GM19240 (cell line): ENCODE measurements around the gene RAPGEF4.

Experiments
- DNase-seq: peaks from one replicate; pipeline ENCODE4 v3.0.0; 2011; ENCODE audit warnings: low spot score; ENCODE audit not compliant: insufficient read length

The RAPGEF4 gene

DNA sequence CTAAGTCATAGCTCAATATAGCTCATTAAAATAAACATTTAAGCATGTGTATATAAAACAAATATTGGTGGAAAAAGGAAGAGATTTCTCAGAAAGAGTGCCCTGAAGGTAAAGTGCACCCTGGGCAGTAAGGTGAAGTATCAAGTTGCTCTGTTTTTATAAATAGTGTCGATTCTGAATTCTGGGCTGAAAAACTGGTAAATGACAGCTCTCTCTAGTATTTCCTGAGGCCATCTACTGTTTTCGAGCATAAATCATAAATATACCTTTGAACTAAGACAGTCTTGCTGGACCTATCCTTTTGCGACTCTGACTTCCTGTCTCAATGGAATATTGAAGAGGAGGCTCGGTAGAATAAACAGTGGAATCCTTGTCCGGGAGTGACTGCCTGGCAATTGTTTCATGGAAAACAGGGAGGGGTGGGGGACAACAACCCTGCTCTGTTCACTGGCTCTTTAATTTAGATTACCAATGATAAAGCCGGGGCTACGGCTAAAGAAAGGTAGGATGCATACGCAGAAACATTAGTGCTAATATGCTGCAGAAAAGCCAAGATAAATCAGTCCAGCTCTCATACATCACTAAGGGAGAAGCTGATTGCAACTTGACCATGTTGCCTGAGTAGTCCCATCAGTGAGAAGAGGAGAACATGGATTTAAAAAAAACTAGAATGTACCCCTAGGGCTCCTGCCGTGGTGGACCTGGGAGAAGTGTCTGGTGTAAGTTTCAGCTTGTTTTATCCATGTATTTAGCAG is 124.1 kb downstream of the RAPGEF4 start:
- no peak for DNase-seq

DNA sequence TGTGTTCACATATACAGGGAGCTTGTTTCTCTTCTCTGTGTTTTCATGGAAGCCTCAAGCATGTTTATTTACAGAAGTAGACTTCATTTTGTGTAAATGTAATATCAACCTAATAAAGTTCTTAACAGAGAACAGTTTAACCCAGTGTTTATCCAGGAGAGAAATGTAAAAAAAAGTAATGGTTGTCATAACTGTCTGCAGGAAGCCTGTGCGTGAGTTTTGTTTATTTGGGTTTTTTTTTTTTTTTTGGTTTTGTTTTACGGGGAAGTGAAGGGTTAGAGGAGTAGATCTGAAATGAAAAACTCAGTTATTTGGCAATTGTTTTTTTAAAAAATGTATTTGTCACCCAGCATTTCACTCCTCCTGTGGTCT is 124.7 kb downstream of the RAPGEF4 start:
- no peak for DNase-seq

DNA sequence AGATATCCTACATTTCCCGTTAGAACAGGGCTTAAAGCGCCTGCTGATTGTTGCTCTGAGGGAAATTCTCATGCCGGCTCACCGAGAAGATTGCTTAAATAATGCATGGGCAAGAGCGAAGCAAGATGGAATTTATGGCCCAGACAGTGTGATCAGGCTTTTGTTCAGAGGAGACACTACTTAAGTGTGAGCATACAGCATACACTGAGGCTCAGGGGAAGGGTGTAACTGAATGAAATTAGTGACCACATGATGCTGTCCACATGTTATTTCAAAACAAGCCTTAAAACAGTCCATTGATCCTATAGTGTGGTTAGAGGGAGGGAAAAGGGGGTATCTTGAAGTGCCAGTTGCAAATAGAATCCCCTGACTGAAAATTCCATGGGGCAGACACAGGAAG is 125.5 kb downstream of the RAPGEF4 start:
- DNase-seq: no peak

- no peak for DNase-seq
Measured at GRCh38 chr2:172861656-172862476, 126.2 kb downstream of the RAPGEF4 start.

GRCh38 chr2:172863341-172863740 is 127.7 kb downstream of the RAPGEF4 start:
- DNase-seq: no peak

DNA sequence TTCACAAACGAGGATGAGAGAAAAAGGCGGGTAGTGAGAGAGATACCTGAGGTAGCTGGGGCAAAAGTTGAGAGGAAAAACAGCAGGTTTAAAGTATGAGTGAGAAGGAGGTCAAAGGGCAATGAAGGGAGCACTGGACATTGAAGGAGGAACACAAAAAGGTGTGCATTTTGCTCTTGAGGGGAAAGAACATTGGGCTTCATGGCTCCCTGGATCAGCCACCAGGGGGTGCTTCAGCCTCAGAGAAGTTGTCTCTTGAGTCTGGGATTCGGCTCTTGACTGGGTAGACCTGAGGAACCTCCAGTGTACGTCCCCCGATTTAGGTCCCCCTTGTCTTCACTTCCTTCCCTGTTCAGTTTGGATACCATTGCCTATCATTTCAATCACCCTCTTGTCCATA is 128.5 kb downstream of the RAPGEF4 start:
- peak; percentile 13 for DNase-seq

DNA sequence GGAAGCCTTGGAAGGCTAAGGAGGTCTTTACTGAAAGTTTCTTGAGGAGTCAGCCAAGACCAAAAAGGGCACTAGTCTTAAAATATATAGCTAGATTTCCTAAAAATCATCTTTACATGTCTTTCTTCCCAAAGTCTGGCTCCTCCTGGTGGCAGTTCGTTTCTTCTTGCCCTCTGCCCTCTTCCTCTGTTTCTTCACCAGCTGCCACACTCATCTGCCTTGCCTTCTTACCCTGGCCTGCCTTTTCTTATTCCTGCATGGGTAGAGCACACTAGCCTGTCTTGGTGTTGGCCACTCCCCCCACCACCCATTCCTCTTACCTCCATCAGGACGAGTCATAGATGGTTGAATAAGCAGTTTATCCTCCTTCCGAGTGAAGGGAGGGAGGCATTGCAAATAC is 129.8 kb downstream of the RAPGEF4 start:
- DNase-seq: no peak

GRCh38 chr2:172869861-172870260 is 134.2 kb downstream of the RAPGEF4 start:
- no peak for DNase-seq

GRCh38 chr2:172870396-172870795 is 134.8 kb downstream of the RAPGEF4 start:
- no peak for DNase-seq

DNA sequence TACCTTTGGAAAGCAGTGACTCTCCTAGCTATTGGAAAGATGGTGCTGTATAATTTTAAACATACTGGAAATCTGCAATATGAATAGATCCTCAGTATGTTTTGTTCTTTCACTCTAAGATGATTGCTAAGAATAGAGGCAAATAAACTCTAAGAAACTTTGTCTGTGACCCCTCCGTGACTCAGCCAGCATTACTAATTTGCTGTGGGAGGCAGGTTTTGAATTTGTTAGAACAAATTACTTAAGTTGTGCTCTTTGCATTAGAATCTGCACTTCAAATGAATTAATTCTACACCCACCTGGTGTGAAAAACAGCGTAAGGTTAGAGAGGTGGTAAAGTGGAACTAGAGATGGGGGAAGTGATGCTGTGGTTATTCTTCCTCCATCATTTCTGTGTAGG is 142.2 kb downstream of the RAPGEF4 start:
- DNase-seq: no peak

DNA sequence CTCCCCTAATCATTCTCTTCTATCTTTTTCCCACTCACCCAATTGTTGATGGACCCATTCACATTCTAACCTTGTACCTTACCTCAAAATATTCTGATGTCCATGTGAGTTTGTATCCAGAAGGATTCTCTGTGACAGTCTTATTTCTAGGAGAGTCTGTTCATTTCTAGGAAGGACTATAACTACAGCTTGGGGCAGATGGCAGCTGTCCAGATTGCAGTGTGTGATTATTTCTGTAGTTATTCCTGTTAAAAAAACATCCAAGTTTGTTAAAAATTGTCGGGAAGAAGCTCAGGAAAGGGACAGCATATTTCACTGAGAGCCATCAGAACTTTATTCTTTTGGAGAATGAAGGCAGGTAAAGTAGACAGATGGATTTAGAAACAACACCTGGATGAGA is 142.6 kb downstream of the RAPGEF4 start:
- no peak for DNase-seq

- no peak for DNase-seq
Measured at GRCh38 chr2:172884336-172884735, 148.7 kb downstream of the RAPGEF4 start.

DNA sequence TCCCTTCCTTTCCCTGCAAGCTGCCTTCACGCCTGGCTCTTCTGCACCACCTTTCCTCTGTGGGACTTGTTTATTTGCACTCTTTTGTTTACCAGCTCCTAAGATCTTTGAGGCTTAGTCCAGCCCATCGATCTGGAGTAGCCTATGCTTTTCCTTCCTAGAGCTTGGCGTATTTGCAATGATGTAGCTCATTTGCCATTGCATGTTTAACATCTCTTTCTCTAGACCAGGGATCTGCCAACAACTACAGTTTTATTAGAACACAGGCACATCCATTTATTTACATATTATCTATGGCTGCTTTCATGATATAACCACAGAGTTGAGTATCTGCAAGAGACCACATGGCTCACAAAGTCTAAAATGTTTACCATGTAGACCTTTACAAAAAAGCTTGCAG is 150.4 kb downstream of the RAPGEF4 start:
- no peak for DNase-seq

GRCh38 chr2:172887280-172887679 is 151.6 kb downstream of the RAPGEF4 start:
- no peak for DNase-seq

GRCh38 chr2:172888714-172889669 is 153.3 kb downstream of the RAPGEF4 start:
- no peak for DNase-seq

GRCh38 chr2:172889768-172890430 is 154.3 kb downstream of the RAPGEF4 start:
- no peak for DNase-seq

DNA sequence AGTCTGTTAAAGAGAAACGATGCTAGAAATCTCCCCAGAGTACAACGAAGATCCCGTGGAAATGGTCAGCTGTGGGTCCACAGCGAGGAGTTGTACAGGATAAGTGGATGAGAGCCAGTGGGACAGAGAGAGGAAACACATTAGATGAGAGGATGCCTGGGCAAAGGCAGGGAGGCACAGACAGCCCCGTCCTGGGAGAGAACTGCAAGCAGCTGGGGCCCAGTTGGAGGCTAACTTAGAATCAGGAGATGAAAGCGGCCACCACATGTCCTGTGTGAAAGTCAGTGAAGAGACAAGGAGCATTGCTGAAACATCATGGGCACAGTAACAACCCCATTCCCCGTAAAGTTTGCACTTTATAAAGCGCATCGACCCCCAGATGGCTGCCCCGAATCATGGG is 157.5 kb downstream of the RAPGEF4 start:
- no peak for DNase-seq

DNA sequence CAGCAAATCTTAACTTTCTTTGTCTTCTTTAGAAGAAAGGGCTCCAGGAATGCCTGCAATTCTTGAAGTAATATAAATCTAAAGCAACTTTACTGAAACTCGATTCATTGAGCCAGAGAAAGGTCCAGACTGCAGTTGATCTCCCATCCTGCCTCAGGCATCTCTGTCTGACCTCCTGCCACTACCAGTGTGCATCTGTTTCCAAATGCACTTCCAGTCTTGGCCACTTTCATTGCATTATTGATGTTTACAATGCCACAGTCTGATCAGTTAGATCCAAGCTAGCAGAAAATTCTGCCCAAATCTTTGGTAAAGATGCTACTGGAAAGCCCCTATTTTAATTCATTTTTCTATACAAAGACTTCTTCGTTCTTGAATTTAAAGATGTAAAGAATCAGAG is 158.0 kb downstream of the RAPGEF4 start:
- DNase-seq: no peak

- no peak for DNase-seq
Measured at GRCh38 chr2:172894689-172895387, 159.2 kb downstream of the RAPGEF4 start.

DNA sequence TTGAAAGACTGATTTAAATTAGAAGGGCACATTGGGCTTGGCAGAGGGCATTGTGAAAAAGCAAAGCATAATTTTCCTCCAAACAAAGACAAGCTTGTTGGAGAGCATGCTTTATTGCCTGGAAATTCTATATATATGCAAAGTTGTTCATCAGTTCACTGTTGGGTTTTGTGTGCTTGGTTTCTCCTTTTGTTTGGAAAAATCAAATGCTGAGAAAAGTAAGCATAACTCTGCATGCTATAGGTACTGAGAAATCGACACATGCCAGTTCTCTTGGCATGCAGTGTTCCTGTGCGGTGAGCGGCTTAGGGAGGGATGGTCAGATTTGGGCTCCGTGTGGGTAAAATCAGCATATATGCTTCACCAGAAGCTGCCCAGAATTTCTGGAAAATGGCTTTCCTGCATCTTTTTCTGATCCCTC is 161.0 kb downstream of the RAPGEF4 start:
- DNase-seq: no peak

DNA sequence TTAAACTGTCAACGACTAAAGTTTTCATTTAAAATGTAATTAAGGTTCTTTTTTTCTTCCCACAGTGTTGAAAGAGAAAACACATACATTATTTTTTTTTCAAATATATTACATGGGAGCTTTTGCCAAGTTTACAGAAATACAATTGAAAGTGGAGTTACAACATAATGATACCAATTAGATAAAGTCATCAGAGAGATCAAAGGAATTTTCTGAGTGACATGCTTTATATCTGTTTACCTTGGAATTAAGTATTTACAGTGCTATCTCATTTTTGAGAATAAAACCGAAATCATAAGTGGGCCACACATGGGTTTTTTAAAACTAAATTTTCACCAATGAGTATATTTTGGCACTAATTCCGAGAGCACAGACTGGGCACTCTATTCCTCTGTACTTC is 165.2 kb downstream of the RAPGEF4 start:
- DNase-seq: no peak
